Lower lobe of right lung (tissue), 2 donors: Measurements from ENCODE around the gene ELP1. TPM values are rescaled to one million over a fixed set of nuclear protein-coding genes. Genes with fewer than 3 reads are reported as not detected.
A peak's percentile ranks its signal among the peaks of the same experiment; 100 is the strongest.

Source experiments
- ATAC-seq, 2 donors: fragments of 200-7000 bp; cut with Tn5 transposase; one replicate each; pipeline ENCODE4 v1.9.1; 2020 to 2022; ENCODE audit warnings: mild to moderate bottlenecking in 2 of 2, moderate library complexity in 2 of 2
- DNase-seq: peaks from one replicate; pipeline ENCODE4 v3.0.0-alpha.2; 2020
- H3K27ac ChIP-seq: fragments of 200-600 bp; one replicate; pipeline ENCODE4 v1.8.0; 2022
- H3K27me3 ChIP-seq: fragments of 200-600 bp; one replicate; pipeline ENCODE4 v1.8.0; 2022; ENCODE audit warnings: low read depth
- H3K36me3 ChIP-seq: fragments of 200-600 bp; one replicate; pipeline ENCODE4 v1.8.0; 2022; ENCODE audit warnings: mild to moderate bottlenecking
- H3K4me1 ChIP-seq: fragments of 200-600 bp; one replicate; pipeline ENCODE4 v1.8.0; 2022
- H3K4me3 ChIP-seq: fragments of 200-600 bp; one replicate; pipeline ENCODE4 v1.8.0; 2022; ENCODE audit warnings: mild to moderate bottlenecking
- H3K9me3 ChIP-seq: fragments of 200-600 bp; one replicate; pipeline ENCODE4 v1.8.0; 2022
- CTCF ChIP-seq: fragments of 200-600 bp; IDR thresholded peaks from one replicate; pipeline ENCODE4 v1.8.0; 2022; ENCODE audit warnings: antibody characterized with exemption, mild to moderate bottlenecking
- intact Hi-C: fragments of 100-400 bp; cut with DNase I; formaldehyde crosslinking; loops from one replicate; pipeline ENCODE4 v1.11.0; 2022
- total RNA-seq: library from RNA; stranded (reverse); fragmentation: NEBNext Ultra II Directional; extraction: Animal tissue kit (Norgen Biotek cat#: 25700); gene quantifications from one replicate; pipeline ENCODE4 v1.2.1, GENCODE V29; 2021
- donor health status: DM: no; HTN: yes; CAD: no; lungs with severe emphysema.

Gene ELP1
- total RNA-seq, 1 donor from 2014 or later = 25.3 TPM

- H3K4me3 ChIP-seq = no peak overlapping the region
- no peaks in the 10 kb centered on the region for H3K4me1 ChIP-seq
- intact Hi-C loops = no loop called here
- ATAC-seq = no peak
- TF ChIP-seq CTCF = no peak
- no peak overlapping the region for H3K27ac ChIP-seq
- no peaks in the 10 kb centered on the region for H3K27me3 ChIP-seq
- peaks cover 3% of the 10 kb centered on the region for H3K36me3 ChIP-seq
- H3K9me3 ChIP-seq = no peaks in the 10 kb centered on the region
- no peak for DNase-seq
Measured at GRCh38 chr9:108950168-108950567, 16.2 kb upstream of the ELP1 start.

GRCh38 chr9:108939975-108940374, 6.1 kb upstream of the ELP1 start:
- H3K9me3 ChIP-seq = no peaks in the 10 kb centered on the region
- intact Hi-C loops = no loop called here
- H3K27ac ChIP-seq = no peak overlapping the region
- no peaks in the 10 kb centered on the region for H3K27me3 ChIP-seq
- no peak for TF ChIP-seq CTCF
- H3K4me3 ChIP-seq = no peak overlapping the region
- DNase-seq = no peak
- ATAC-seq = no peak
- peaks cover 9% of the 10 kb centered on the region for H3K4me1 ChIP-seq
- H3K36me3 ChIP-seq = peaks cover 49% of the 10 kb centered on the region

DNA sequence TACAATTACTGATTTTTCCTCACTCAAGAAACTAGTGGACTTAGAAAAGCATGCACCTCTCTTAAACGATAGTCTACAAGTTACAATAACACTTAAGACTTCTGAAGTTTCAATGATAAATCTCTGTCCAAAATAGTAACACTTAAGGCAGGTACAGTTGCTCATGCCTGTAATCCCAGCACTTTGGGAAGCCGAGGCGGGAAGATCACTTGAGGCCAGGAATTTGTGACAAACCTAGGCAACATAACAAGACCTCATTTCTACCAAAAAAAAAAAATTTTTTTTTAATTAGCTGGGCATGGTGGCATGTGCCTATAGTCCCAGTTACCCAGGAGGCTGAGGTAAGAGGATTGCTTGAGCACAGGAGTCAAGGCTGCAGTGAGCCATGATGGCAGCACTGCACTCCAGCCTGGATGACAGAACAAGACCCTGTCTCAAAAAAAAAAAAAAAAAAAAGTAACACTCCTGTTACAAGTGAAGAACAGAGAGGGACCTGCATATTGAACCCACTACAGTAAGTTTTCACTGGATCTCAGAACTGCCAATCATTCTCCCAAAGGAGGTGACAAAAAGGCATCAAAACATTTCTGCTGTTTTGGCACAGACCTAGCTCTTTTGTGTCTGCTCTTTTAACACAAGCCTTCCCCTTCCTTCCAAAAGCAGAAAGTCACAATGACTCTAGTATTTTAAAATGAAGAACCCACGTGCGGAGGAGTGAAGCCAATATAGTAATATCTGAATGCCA, 3.8 kb upstream of the ELP1 start:
- TF ChIP-seq CTCF = no peak
- Histone ChIP-seq H3K9me3 (no peaks in the 10 kb centered on the region), H3K4me1 (peaks cover 18% of the 10 kb centered on the region), H3K36me3 (peaks cover 35% of the 10 kb centered on the region), H3K27ac (no peak overlapping the region), H3K4me3 (no peak overlapping the region), H3K27me3 (no peaks in the 10 kb centered on the region)
- ATAC-seq = no peak
- no peak for DNase-seq
- intact Hi-C loops = no loop called here

DNA sequence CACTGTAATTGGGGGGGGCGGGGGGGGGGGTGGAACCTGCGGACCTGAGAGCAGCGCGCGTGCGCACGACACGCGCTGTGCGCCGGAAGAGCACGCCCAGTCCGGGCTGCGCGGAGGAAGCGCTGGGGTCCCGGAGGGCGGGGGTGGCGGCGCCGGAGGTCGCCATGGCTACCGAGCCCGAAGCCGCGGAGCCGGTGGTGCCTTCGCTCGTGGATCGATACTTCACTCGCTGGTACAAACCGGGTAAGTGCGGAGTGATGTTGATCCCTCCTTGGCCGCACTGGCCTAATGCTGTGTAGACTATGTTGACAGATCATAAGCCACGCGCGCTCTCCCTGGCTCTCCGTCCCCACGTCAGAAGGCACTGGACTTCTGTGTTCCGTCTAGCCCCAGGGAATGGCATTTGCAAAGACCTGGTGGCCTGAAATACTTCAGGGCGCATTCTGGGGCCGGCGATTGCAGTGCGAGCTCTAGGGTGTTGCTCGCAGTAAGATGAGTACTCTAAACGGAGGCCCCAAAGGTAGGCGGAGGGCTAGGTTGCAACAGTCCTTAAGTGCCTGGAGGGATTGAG, 484 bp upstream of the ELP1 start, which contains the start of gene ABITRAM:
TSS of gene ABITRAM (plus strand) at position 78 of the 571 bp plus-strand sequence. CDS start at position 165, 87 bp downstream.
- H3K27ac ChIP-seq = peak within 1 kb of the TSS; percentile 92
- H3K4me3 ChIP-seq = peak within 1 kb of the TSS; percentile 94
- peak; percentile 84 for DNase-seq
- peaks cover 25% of the 10 kb centered on the region for H3K4me1 ChIP-seq
- H3K36me3 ChIP-seq = peaks cover 16% of the 10 kb centered on the region
- TF ChIP-seq CTCF = no peak
- no peaks in the 10 kb centered on the region for H3K9me3 ChIP-seq
- peak; percentile 95 to 96 for ATAC-seq
- no peaks in the 10 kb centered on the region for H3K27me3 ChIP-seq
- intact Hi-C loops = no loop called here

DNA sequence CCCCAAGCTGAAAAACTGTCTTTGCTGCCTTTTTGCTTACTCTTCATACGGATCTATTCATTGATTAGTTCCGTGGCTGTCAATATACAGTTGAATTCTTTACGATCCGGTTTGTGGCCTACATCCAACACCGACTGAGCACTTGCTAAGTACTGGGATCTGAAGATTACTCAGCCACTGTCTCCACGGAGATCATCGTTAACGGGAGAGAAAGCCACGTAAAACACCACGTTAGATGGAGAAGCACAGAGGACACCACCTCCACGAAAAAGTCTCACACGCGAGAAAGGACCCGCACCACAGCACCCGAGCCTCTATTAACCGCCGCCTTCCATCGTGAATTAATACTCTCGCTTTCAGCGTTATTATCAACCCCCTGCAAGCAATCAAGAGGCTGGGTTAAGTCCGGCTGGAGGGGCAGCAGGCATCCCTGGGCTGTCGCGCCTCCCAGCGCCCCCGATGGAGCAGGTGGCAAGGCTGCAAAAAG, 650 bp downstream of the ELP1 start:
- intact Hi-C loops = no loop called here
- H3K9me3 ChIP-seq = no peaks in the 10 kb centered on the region
- H3K36me3 ChIP-seq = peaks cover 24% of the 10 kb centered on the region
- peak overlapping the region; percentile 92 for H3K27ac ChIP-seq
- TF ChIP-seq CTCF = no peak
- ATAC-seq (no peak), DNase-seq (no peak)
- H3K4me1 ChIP-seq = peaks cover 25% of the 10 kb centered on the region
- H3K4me3 ChIP-seq = peak overlapping the region; percentile 94
- no peaks in the 10 kb centered on the region for H3K27me3 ChIP-seq
